ENCODE results near the gene PPP3R2. TPM values are rescaled to one million over a fixed set of nuclear protein-coding genes. Genes with fewer than 3 reads are reported as not detected.

The PPP3R2 gene
- total and polyA plus RNA-seq, 2 experiments from 2014 or later: not detected

DNA sequence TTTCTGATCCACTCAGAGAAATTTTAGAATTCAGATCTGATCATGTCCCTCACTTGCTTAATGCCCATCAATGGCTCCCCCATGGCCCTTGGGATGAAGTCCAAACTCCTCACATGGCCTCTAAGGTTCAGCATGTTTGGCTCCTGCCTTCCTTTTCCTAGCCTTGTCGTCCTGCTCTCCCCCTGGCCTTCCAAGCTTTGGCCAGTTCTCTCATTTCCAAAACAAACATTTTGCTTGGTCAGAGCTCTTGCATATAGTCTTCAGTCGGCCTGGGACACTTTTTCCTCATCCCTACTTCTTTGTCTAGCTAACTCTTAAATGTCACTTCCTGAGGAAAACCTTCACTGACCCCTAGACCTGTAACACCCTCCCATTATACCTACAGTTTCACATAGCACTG, 37.1 kb upstream of the PPP3R2 start:
- Histone ChIP-seq H3K79me2 (replicated peaks; ENCODE audit: insufficient read depth) (no peaks in the 10 kb centered on the region), H3K4me3 (no peak overlapping the region), H2AFZ (no peak overlapping the region), H3K36me3 (ENCODE audit: insufficient read depth) (no peaks in the 10 kb centered on the region), H3F3A (replicated peaks; ENCODE audit: low read depth) (no peaks in the 10 kb centered on the region), H4K20me1 (replicated peaks; ENCODE audit: insufficient read depth) (no peaks in the 10 kb centered on the region), H3K4me1 (ENCODE audit: insufficient read depth) (no peaks in the 10 kb centered on the region), H3K9me2 (ENCODE audit: insufficient read depth) (peaks cover 4% of the 10 kb centered on the region; the same call in 1 of the 2 replicates), H3K4me2 (no peak overlapping the region), H3K27me3 (ENCODE audit: insufficient read depth) (no peaks in the 10 kb centered on the region), H3K27ac (ENCODE audit: low read depth) (no peak overlapping the region)
- Mint-ChIP-seq H3K4me3 (no peak overlapping the region), H3K36me3 (ENCODE audit: low read depth) (no peaks in the 10 kb centered on the region), H3K27ac (no peak overlapping the region), H3K4me1 (peaks cover 4% of the 10 kb centered on the region; the same call in 2 of the 3 replicates), H3K27me3 (ENCODE audit: insufficient read depth, low read depth, poor library complexity) (no peaks in the 10 kb centered on the region), H3K9me3 (no peaks in the 10 kb centered on the region)
- DNase-seq (ENCODE audit: low spot score) (no peak), ATAC-seq (no peak)
- TF ChIP-seq, protein P1, sequence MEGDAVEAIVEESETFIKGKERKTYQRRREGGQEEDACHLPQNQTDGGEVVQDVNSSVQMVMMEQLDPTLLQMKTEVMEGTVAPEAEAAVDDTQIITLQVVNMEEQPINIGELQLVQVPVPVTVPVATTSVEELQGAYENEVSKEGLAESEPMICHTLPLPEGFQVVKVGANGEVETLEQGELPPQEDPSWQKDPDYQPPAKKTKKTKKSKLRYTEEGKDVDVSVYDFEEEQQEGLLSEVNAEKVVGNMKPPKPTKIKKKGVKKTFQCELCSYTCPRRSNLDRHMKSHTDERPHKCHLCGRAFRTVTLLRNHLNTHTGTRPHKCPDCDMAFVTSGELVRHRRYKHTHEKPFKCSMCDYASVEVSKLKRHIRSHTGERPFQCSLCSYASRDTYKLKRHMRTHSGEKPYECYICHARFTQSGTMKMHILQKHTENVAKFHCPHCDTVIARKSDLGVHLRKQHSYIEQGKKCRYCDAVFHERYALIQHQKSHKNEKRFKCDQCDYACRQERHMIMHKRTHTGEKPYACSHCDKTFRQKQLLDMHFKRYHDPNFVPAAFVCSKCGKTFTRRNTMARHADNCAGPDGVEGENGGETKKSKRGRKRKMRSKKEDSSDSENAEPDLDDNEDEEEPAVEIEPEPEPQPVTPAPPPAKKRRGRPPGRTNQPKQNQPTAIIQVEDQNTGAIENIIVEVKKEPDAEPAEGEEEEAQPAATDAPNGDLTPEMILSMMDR (conservative IDR thresholded peaks at IDR 0.05; ENCODE audit: low read depth in 2 of 2): no peak
- TF ChIP-seq ZNF331 (CRISPR knock-in tag; IDR thresholded peaks at IDR 0.05; ENCODE audit: low read depth): no peak
- TF ChIP-seq EZH2 (IDR thresholded peaks at IDR 0.05; ENCODE audit: low read depth, unreplicated experiment): no peak
- TF ChIP-seq EZH2phosphoT487 (IDR thresholded peaks at IDR 0.05; ENCODE audit: unreplicated experiment): no peak
- TF ChIP-seq, protein P2, sequence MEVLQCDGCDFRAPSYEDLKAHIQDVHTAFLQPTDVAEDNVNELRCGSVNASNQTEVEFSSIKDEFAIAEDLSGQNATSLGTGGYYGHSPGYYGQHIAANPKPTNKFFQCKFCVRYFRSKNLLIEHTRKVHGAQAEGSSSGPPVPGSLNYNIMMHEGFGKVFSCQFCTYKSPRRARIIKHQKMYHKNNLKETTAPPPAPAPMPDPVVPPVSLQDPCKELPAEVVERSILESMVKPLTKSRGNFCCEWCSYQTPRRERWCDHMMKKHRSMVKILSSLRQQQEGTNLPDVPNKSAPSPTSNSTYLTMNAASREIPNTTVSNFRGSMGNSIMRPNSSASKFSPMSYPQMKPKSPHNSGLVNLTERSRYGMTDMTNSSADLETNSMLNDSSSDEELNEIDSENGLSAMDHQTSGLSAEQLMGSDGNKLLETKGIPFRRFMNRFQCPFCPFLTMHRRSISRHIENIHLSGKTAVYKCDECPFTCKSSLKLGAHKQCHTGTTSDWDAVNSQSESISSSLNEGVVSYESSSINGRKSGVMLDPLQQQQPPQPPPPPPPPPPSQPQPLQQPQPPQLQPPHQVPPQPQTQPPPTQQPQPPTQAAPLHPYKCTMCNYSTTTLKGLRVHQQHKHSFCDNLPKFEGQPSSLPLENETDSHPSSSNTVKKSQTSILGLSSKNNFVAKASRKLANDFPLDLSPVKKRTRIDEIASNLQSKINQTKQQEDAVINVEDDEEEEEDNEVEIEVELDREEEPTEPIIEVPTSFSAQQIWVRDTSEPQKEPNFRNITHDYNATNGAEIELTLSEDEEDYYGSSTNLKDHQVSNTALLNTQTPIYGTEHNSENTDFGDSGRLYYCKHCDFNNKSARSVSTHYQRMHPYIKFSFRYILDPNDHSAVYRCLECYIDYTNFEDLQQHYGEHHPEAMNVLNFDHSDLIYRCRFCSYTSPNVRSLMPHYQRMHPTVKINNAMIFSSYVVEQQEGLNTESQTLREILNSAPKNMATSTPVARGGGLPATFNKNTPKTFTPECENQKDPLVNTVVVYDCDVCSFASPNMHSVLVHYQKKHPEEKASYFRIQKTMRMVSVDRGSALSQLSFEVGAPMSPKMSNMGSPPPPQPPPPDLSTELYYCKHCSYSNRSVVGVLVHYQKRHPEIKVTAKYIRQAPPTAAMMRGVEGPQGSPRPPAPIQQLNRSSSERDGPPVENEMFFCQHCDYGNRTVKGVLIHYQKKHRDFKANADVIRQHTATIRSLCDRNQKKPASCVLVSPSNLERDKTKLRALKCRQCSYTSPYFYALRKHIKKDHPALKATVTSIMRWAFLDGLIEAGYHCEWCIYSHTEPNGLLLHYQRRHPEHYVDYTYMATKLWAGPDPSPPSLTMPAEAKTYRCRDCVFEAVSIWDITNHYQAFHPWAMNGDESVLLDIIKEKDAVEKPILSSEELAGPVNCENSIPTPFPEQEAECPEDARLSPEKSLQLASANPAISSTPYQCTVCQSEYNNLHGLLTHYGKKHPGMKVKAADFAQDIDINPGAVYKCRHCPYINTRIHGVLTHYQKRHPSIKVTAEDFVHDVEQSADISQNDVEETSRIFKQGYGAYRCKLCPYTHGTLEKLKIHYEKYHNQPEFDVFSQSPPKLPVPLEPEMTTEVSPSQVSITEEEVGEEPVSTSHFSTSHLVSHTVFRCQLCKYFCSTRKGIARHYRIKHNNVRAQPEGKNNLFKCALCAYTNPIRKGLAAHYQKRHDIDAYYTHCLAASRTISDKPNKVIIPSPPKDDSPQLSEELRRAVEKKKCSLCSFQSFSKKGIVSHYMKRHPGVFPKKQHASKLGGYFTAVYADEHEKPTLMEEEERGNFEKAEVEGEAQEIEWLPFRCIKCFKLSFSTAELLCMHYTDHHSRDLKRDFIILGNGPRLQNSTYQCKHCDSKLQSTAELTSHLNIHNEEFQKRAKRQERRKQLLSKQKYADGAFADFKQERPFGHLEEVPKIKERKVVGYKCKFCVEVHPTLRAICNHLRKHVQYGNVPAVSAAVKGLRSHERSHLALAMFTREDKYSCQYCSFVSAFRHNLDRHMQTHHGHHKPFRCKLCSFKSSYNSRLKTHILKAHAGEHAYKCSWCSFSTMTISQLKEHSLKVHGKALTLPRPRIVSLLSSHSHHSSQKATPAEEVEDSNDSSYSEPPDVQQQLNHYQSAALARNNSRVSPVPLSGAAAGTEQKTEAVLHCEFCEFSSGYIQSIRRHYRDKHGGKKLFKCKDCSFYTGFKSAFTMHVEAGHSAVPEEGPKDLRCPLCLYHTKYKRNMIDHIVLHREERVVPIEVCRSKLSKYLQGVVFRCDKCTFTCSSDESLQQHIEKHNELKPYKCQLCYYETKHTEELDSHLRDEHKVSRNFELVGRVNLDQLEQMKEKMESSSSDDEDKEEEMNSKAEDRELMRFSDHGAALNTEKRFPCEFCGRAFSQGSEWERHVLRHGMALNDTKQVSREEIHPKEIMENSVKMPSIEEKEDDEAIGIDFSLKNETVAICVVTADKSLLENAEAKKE (CRISPR knock-in tag; IDR thresholded peaks at IDR 0.05): no peak
- TF ChIP-seq NANOG (IDR thresholded peaks at IDR 0.05; ENCODE audit: borderline replicate concordance): no peak
- TF ChIP-seq JUNB (IDR thresholded peaks at IDR 0.05; ENCODE audit: unreplicated experiment): no peak
- TF ChIP-seq ZNF114 (CRISPR knock-in tag; IDR thresholded peaks at IDR 0.05): no peak
- TF ChIP-seq POLR2AphosphoS5 (IDR thresholded peaks at IDR 0.05; ENCODE audit: low read depth): no peak
- TF ChIP-seq STAT1 (IDR thresholded peaks at IDR 0.05; ENCODE audit: unreplicated experiment): no peak
- no peak for TF ChIP-seq CREB1 (CRISPR knock-in tag; IDR thresholded peaks at IDR 0.05; ENCODE audit: low read depth)
- TF ChIP-seq, protein P3, sequence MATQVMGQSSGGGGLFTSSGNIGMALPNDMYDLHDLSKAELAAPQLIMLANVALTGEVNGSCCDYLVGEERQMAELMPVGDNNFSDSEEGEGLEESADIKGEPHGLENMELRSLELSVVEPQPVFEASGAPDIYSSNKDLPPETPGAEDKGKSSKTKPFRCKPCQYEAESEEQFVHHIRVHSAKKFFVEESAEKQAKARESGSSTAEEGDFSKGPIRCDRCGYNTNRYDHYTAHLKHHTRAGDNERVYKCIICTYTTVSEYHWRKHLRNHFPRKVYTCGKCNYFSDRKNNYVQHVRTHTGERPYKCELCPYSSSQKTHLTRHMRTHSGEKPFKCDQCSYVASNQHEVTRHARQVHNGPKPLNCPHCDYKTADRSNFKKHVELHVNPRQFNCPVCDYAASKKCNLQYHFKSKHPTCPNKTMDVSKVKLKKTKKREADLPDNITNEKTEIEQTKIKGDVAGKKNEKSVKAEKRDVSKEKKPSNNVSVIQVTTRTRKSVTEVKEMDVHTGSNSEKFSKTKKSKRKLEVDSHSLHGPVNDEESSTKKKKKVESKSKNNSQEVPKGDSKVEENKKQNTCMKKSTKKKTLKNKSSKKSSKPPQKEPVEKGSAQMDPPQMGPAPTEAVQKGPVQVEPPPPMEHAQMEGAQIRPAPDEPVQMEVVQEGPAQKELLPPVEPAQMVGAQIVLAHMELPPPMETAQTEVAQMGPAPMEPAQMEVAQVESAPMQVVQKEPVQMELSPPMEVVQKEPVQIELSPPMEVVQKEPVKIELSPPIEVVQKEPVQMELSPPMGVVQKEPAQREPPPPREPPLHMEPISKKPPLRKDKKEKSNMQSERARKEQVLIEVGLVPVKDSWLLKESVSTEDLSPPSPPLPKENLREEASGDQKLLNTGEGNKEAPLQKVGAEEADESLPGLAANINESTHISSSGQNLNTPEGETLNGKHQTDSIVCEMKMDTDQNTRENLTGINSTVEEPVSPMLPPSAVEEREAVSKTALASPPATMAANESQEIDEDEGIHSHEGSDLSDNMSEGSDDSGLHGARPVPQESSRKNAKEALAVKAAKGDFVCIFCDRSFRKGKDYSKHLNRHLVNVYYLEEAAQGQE (IDR thresholded peaks at IDR 0.05; ENCODE audit: unreplicated experiment): no peak
- TF ChIP-seq, protein P4, sequence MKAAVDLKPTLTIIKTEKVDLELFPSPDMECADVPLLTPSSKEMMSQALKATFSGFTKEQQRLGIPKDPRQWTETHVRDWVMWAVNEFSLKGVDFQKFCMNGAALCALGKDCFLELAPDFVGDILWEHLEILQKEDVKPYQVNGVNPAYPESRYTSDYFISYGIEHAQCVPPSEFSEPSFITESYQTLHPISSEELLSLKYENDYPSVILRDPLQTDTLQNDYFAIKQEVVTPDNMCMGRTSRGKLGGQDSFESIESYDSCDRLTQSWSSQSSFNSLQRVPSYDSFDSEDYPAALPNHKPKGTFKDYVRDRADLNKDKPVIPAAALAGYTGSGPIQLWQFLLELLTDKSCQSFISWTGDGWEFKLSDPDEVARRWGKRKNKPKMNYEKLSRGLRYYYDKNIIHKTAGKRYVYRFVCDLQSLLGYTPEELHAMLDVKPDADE (IDR thresholded peaks at IDR 0.05): no peak
